HK-2 (cell line): ENCODE results near the gene LSAMP.
"Not testable (repeated sequence)": the region's sequence is repeated elsewhere in the genome, so short reads cannot be mapped to it uniquely, and the experiment has no call there.

ENCODE experiments used
- DNase-seq: peaks from one replicate; pipeline ENCODE4 v3.0.0-alpha.2; 2018; ENCODE audit not compliant: unreplicated experiment

Gene LSAMP

GRCh38 chr3:115803661-115804060 is 641.6 kb downstream of the LSAMP start:
- DNase-seq = no peak

GRCh38 chr3:115800489-115801075 is 644.7 kb downstream of the LSAMP start:
- DNase-seq = no peak

DNA sequence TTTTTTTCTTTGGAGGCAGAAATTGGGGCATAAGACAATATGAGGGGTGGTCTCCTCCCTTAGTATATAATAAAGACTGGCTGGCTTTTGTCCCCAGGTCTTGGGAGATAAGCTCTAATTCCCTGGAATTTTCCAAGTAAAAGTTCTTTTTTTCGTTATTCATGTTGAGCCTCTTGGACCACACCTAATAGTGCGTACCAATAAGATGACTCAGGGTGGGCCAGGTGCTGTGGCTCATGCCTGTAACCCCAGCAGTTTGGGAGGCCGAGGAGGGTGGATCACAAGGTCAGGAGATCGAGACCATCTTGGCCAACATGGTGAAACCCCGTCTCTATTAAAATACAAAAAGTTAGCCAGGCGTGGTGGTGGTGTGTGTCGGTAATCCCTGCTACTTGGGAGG is 645.2 kb downstream of the LSAMP start:
- DNase-seq = not testable (repeated sequence)

GRCh38 chr3:115792206-115792955 is 652.9 kb downstream of the LSAMP start:
- no peak for DNase-seq

GRCh38 chr3:115791271-115792153 is 653.8 kb downstream of the LSAMP start:
- not testable (repeated sequence) for DNase-seq

DNA sequence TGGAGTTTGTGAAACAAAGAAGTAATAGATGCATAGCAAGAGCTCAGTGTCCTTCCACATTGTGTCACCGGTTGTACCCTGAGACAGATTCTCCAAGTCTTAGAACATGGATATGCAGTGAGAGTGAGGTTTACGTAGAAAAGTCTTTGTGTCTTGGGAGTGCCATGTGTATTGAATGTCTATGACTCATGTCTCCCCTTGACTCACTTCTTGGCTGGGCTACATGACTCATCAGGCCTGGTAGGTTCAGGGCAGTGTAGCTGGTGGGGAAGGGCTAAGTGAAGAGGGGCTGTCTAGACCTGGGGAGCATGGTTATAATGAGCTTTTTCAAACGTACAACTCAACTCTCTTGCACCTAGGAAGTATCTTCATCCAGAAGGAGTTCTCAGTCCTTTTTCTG is 654.5 kb downstream of the LSAMP start:
- peak; percentile 47 for DNase-seq

DNA sequence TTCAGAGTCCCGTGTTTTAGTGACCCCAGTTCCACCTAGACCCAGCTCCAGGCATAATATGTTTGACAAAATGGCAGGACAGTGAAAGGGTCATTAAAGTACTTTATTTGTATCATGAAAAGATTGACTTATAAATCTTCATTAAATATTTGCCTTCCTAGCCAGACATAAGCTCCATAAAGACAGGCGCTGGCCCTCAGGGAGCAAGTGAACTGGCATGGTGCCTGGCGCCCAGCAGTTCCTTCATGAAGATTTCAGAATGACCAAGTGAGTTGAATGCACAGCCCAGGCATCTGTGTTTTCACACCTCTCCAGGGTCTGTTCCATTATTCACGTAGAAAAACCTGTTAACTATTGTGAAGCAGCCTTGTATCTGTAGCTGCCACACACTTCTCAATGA is 655.8 kb downstream of the LSAMP start:
- no peak for DNase-seq

DNA sequence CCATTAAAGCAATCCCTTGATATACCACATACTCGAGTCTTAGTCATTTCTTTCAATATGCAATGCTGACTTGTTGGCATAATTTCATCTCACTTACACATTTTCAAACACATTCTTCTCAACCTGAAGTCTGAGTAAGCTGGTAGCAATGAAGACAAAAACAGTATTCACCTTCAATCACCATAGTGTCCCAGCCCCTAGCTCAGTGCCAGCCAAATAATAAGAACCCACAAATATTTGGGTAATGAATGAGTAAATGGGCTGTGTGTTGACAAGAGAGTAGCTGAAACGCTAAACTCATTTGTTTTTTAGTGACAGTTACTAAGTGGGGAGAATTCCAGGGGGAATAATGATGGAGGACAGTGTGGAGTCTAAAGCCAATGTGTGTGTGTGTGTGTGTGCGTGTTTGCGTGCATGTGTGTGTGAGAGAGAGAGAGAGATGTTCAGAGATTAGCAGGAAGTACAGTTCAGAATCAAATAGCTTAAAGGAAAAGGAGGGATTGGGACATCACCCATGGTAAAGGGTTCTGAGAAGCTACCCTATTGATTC is 656.3 kb downstream of the LSAMP start:
- no peak for DNase-seq

DNA sequence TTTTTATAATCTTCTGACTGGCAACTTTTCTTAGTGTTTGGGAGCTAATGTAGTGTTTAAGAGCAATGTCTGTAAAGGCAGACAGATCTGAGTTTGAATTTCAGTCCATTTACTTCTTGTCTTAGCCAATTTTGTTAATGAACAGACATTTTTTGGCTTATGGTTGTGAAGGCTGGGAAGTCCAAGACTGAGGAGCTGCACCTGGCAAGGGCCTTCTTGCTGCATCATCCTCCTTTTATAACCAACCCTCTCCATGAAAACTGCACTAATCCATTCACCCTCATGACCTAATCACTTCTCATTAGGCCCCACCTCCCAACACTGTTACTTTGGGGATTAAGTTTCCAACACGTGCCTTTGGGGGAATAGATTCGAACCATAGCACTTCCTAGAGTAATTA is 657.5 kb downstream of the LSAMP start:
- DNase-seq = no peak

DNA sequence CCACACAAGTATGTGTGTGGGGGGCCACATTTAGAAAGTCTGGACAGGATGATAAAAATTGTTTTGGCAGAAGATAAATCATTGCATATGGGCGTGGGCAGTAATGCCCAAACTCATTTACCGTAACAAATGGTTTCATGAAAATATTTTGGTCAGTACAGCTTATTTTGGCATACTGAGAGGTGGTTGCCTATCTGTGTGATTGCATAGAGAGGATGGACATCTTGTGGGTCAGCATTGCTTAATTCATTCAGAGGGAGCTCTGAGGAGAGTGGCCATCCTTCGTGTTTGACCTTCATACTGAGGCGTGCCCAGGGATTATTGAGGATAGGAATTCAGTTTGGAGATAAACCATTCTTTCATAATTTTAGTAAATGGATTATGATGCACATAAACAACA is 659.5 kb downstream of the LSAMP start:
- no peak for DNase-seq

DNA sequence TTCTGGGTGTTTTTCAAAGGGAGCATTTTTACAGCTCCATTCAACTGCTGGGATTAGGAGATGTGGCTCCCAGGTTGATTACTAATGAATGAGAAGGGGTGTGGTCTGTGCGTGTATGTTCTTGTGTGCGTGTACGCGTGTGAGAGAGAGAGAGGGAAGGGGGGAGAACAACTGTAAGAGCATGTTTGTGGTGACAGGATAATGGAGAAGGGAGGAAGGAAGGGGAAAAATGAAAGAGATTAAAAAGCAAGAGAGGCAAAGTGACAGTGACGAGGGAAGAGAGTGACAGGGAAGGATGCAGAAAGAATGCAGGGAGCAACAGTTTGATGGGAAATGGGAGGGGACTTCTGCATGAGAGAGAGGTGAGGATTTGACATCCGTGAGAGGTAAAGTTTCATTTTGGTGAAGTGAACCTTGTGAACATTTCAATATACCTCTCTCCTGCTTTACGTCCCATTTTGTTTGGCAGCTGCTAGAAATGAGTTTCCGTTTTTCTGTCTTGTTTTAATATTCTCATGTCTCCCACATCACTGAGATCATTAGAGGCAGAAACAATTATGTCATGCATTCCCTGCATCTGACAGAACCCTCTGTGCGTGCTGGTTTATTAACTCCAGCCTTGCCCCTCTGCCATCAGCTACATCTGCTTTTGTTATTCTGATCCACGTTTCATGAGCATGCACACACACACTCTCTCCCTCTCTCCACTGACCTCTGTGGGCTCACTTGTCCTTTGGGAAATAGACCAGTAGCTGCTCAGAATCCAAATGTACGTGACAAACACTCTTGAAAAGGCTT is 660.3 kb downstream of the LSAMP start:
- no peak for DNase-seq

DNA sequence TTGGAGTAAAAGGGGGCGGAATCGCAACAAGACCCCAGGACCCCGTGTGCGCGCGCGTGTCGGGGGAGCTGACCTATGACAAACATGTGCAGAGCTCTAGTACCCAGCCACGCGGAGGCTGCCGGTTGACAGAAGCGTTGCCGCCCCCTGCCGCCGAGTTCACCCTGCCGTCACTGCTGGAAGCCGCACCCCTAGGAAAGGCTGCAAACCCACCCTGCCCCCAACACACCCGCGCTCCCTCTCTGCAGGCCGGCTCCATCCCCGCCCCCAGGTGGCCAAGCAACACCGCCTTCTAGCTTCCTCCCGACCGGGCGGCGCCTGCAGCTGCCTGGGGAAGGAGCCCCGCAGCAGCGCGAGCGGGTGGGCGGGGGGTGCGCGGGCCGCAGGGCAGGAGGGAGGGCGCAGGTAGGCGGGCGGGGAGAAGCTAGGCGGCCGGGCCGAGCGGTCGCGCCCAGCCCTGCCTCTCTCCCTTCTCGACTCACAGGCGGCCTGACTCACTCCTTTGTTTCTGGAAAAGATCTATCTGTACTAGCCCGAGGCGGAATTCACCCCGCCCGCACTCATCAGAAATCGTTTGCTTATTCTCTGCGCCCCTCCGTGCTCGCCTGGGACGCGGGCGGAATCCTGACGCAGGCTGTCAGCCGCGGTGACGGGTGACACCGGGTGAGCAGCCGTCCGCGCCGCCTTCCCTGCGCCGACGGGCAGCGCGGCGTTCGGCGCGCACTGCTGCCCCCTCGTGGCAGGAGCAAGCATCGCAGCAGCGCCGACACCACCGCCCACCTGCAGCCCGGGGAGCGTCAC is 661.1 kb downstream of the LSAMP start:
- DNase-seq = peak; percentile 91

DNA sequence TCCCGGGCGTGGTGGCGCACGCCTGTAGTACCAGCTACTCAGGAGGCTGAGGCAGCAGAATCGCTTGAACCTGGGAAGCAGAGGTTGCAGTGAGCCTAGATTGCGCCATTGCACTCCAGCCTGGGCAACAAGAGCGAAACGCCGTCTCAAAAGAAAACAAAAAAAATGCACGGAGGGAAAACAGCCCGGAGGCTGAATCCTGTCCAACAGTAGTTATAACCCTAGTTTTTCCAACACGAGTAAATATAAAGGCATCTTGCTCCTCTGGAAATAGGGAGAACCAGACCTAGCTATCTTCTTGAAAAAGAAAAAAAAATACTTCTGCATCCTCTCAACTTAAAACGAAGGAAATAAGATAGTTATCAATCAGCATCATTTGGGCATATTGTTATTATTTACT is 661.9 kb downstream of the LSAMP start:
- DNase-seq = not testable (repeated sequence)

- DNase-seq = no peak
Observed at GRCh38 chr3:115779011-115779410, 666.3 kb downstream of the LSAMP start.

- no peak for DNase-seq
Observed at GRCh38 chr3:115772951-115773350, 672.3 kb downstream of the LSAMP start.

DNA sequence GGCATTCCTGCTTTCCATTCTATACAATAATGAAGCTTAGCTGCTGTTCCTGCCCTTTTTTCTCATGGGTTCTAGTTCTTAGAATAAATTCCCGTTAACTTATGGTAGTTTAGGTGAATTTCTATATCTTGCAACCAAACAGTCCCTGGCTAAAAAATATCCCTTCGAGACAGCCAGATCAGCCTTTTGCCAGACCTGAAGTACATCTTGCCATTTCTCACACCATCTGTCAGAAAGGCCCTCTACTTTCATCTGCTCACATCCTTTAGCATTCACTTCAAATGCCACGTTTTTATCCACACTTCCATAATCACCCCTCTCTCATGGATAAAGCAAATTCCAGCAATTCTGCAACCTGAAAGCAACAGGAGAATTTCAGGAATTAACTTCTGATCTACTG is 676.6 kb downstream of the LSAMP start:
- no peak for DNase-seq

- DNase-seq = no peak
Observed at GRCh38 chr3:115766587-115767482, 678.5 kb downstream of the LSAMP start.

DNA sequence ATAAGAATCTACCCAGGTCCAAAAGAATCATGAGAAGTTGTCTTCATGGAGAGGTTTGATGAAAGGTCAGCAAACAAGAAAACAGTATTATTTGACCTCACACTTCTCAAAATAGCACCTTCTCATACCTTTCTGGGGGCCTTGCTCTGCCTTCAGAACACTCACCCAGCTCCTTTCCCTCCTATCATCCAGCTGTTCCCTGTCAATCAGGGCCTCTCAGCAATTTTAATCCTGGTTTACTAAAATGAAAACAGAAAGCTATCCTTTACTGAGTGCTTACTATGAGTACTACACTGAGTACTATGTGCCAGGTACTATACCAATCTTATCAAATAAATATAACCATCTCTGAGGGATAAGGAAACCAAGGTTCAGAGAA is 683.4 kb downstream of the LSAMP start:
- DNase-seq = no peak

GRCh38 chr3:115760716-115761115 is 684.6 kb downstream of the LSAMP start:
- no peak for DNase-seq
